K562 (cell line): Measurements from ENCODE around the gene OR2H2.

ENCODE experiments used
- ATF4 ChIP-seq: fragments of 450-650 bp; formaldehyde crosslinking; IDR thresholded peaks from 2 replicates; pipeline ENCODE4 v1.4.0; 2022; ENCODE audit warnings: mild to moderate bottlenecking, moderate library complexity
- CTCF ChIP-seq, 3 experiments: IDR thresholded peaks in 2 of 3; conservative IDR thresholded peaks in 1 of 3; 2 replicates each; pipeline ENCODE4 v1.5.1; 2011 to 2012; ENCODE audit warnings: low read length in 3 of 3, mild to moderate bottlenecking in 3 of 3, control low read depth in 2 of 3, improper control_type of control experiment in 1 of 3, inconsistent platforms in 1 of 3, low read depth in 1 of 3, mixed read lengths in 1 of 3, moderate library complexity in 1 of 3; ENCODE audit not compliant: insufficient read depth in 2 of 3
- ELF1 ChIP-seq: fragments of 200-800 bp; sonication (Bioruptor generic); IDR thresholded peaks from 2 replicates; pipeline ENCODE4 v1.6.1; 2016; ENCODE audit warnings: missing genetic modification characterization, missing compliant biosample characterization
- EZH2 ChIP-seq: IDR thresholded peaks from 2 replicates; pipeline ENCODE4 v1.6.1; 2012; ENCODE audit warnings: low read depth, mild to moderate bottlenecking, inconsistent platforms, low read length, borderline replicate concordance
- GABPA ChIP-seq: fragments of 200-800 bp; sonication (Bioruptor generic); conservative IDR thresholded peaks from 2 replicates; pipeline ENCODE4 v1.6.1; 2016; ENCODE audit warnings: low read depth, missing genetic modification characterization, missing compliant biosample characterization
- JUND ChIP-seq, 2 experiments: IDR thresholded peaks; 2 replicates in 1 of 2; 3 replicates in 1 of 2; pipeline ENCODE4 v1.6.1; 2011; ENCODE audit warnings: borderline replicate concordance in 2 of 2, low read depth in 2 of 2, low read length in 2 of 2, improper control_type of control experiment in 1 of 2, missing biosample characterization in 1 of 2, missing genetic modification characterization in 1 of 2, missing genetic modification reagents in 1 of 2
- MAZ ChIP-seq, 2 experiments: fragments of 450-650 bp in 1 of 2; sonication (generic) in 1 of 2; formaldehyde crosslinking; IDR thresholded peaks in 1 of 2; conservative IDR thresholded peaks in 1 of 2; 2 replicates each; pipeline versions ENCODE4 v1.4.0 to v1.5.0; 2020; ENCODE audit warnings: mild to moderate bottlenecking in 1 of 2, missing genetic modification reagents in 1 of 2
- POLR2A ChIP-seq: fragments of 450-650 bp; conservative IDR thresholded peaks from 2 replicates; pipeline ENCODE4 v1.6.1; 2016
- RBM25 ChIP-seq: fragments of 200-400 bp; formaldehyde crosslinking; IDR thresholded peaks from 2 replicates; pipeline ENCODE4 v1.6.1; 2018; ENCODE audit warnings: low read length, low read depth, moderate library complexity; ENCODE audit not compliant: severe bottlenecking
- SAFB2 ChIP-seq: fragments of 200-400 bp; formaldehyde crosslinking; IDR thresholded peaks from 2 replicates; pipeline ENCODE4 v1.6.1; 2018; ENCODE audit warnings: borderline replicate concordance, low read length, low read depth, moderate library complexity; ENCODE audit not compliant: severe bottlenecking
- SMC3 ChIP-seq: conservative IDR thresholded peaks from 2 replicates; pipeline ENCODE4 v1.6.1; 2011; ENCODE audit warnings: low read depth, low read length, improper control_type of control experiment; ENCODE audit not compliant: insufficient read depth
- STAG1 ChIP-seq: sonication (generic); formaldehyde crosslinking; IDR thresholded peaks from 2 replicates; pipeline ENCODE4 v1.5.0; 2020; ENCODE audit warnings: missing genetic modification reagents, borderline replicate concordance
- TARDBP ChIP-seq: fragments of 450-650 bp; IDR thresholded peaks from 2 replicates; pipeline ENCODE4 v1.6.1; 2016
- ZNF24 ChIP-seq: fragments of 450-650 bp; IDR thresholded peaks from 2 replicates; pipeline ENCODE4 v1.6.1; 2016

DNA sequence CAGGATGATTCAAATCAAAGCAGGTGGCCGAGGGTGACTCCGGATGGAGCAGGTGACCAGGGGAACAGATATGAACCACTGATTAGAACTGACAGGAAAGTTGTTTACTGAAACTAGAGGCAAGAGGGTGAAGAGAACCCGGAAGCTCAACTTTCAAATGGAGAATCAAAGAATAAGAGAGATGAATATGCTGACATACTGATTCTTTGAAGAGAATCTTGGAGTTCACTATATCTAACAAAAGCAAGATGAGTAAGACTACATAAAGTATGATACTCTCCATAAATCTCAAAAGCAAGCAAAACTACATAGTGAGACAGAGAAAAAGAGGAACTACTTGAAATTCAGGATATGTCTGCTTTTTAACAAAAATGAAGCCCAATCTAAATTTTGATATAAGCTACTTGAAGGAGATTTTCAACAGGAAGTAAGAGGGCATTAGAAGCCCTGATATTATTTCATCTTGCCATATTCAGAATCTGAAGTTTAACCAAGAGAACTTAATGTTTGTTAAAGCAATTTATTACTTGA lies 21.4 kb upstream of the OR2H2 start:
- no peak for TF ChIP-seq STAG1 (CRISPR knock-in tag)
- no peak for TF ChIP-seq RBM25
- TF ChIP-seq ZNF24, result no peak
- TF ChIP-seq SMC3, result no peak
- no peak for TF ChIP-seq GABPA (tag)
- no peak for TF ChIP-seq POLR2A
- no peak for TF ChIP-seq EZH2
- no peak for TF ChIP-seq MAZ (CRISPR knock-in tag; conservative IDR thresholded peaks at IDR 0.05 in 1 of 2, IDR thresholded peaks at IDR 0.05 in 1 of 2)
- no peak for TF ChIP-seq CTCF (IDR thresholded peaks at IDR 0.05 in 2 of 3, conservative IDR thresholded peaks at IDR 0.05 in 1 of 3; ENCODE audit: insufficient read depth in 2 of 3, low read depth in 1 of 3, low read length in 3 of 3)
- no peak for TF ChIP-seq ATF4 (CRISPR knock-in tag)
- no peak for TF ChIP-seq SAFB2
- no peak for TF ChIP-seq TARDBP
- no peak for TF ChIP-seq ELF1 (tag)
- TF ChIP-seq JUND (IDR thresholded peaks at IDR 0.05; ENCODE audit: borderline replicate concordance, low read depth, low read length), result no peak
- TF ChIP-seq JUND (tag; IDR thresholded peaks at IDR 0.05; ENCODE audit: borderline replicate concordance, low read depth, low read length), result no peak
